Cortex of kidney (tissue), 1 donor: Measurements from ENCODE around the gene TOM1.
"Not testable (repeated sequence)": the region's sequence is repeated elsewhere in the genome, so short reads cannot be mapped to it uniquely, and the experiment has no call there.

Source experiments
- DNase-seq: peaks from one replicate; lab custom pipeline; 2025; lab: John Stamatoyannopoulos, UW

The TOM1 gene

DNA sequence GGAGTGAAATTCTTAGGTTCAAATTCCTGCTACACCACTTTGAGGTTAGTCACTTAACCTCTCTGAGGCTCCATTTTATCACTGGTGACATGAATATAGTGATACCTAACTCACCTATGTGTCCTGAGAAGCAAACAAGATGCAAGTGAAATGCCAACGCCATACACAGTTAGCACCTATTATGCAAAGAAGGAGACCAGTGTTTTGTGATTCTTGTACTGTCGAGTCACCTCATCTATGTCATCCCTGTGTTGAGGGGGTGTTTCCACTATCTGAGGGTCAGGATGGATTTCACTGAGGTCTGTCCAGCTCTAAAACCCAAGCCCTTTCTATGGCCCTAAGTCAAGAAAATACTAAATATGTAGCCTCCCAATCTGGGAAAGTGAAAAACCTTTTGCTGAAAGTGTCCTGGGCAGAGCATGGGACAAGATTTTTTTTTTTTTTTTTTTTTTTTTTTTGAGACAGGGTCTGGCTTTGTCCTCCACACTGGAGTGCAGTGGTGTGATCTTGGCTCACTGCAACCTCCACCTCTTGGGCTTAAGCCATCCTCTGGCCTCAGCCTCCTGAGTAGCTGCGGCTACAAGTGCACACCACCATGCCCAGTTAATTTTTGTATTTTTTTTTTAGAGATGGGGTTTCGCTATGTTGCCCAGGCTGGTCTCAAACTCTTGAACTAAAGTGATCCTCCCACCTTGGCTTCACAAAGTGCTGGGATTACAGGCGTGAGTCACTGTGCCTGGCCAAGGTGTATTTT lies 95.3 kb downstream of the TOM1 start:
- no peak for DNase-seq

DNA sequence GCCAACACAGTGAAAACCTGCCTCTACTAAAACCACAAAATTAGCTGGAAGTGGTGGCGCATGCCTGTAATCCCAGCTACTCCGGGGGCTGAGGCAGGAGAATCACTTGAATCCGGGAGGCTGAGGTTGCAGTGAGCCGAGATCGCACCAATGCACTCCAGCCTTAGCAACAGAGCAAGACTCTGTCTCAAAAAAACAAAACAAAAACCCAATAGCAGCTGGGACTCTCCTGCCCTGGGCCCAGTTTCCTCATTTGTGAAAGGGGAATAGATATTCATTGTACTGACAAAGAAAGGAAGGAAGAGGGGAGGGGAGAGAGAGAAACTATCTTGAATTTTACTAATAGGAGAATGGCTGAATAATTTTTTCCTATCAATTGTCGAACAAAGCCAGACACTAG lies 96.9 kb downstream of the TOM1 start:
- not testable (repeated sequence) for DNase-seq

DNA sequence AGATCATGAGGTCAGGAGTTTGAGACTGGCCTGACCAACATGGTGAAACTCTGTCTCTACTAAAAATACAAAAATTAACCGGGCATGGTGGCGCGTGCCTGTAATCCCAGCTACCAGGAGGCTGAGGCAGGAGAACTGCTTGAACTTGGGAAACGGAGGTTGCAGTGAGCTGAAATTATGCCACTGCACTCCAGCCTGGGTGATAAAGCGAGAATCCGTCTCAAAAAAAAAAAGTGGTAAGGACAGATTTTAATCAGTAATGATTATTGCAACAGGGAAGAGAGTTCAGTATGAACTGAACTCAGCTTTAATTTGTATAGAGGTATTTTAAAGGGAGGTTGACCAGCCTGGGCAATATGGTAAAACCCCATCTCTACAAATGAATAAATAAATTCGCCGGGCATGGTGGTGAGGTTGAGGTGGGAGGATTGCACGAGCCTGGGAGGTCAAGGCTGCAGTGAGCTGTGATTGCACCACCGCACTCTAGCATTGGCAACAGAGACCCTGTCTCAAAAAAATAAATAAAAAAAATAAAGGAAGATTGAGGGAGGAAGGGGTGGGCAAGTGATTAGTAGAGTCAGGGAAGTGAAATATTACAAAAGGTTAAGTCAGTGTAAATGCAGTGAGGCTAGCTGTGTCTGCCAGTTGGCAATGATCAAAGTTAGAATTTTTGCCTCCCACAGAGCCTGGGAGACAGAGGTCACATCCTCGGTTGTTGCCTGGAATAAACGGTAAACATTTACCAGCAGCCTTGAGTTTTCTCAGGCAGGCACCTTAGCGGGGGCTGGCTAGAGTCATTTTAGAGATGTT lies 97.6 kb downstream of the TOM1 start:
- DNase-seq = no peak
